ENCODE results near the gene GRM1.

The GRM1 gene

GRCh38 chr6:146100776-146101175, 71.9 kb downstream of the GRM1 start:
- Histone ChIP-seq H3K36me3 (ENCODE audit: insufficient read depth, low read length) (no peaks in the 10 kb centered on the region), H3K9me3 (ENCODE audit: insufficient read depth, low read length, severe bottlenecking) (no peaks in the 10 kb centered on the region), H3K27ac (ENCODE audit: low read length) (no peak overlapping the region), H3K4me3 (ENCODE audit: low read depth in 1 of 2, low read length in 2 of 2) (no peak overlapping the region), H3K9ac (ENCODE audit: low read depth, low read length) (no peak overlapping the region), H2AFZ (ENCODE audit: low read depth, low read length) (no peak overlapping the region), H3K27me3 (ENCODE audit: insufficient read depth, low read length, poor library complexity) (no peaks in the 10 kb centered on the region), H4K20me1 (ENCODE audit: insufficient read depth, low read length) (no peaks in the 10 kb centered on the region), H3K4me2 (ENCODE audit: insufficient read depth, low read length) (no peak overlapping the region), H3K79me2 (ENCODE audit: insufficient read depth, low read length) (no peaks in the 10 kb centered on the region), H3K4me1 (ENCODE audit: insufficient read depth, low read length) (no peaks in the 10 kb centered on the region)
- TF ChIP-seq CTCF (IDR thresholded peaks at IDR 0.05; ENCODE audit: borderline replicate concordance, extremely low read depth, low read length, poor library complexity, severe bottlenecking) (no peak), EZH2 (IDR thresholded peaks at IDR 0.05; ENCODE audit: borderline replicate concordance, low read depth, low read length, severe bottlenecking) (no peak)
- DNase-seq (no peak), ATAC-seq (ENCODE audit: insufficient read depth, low read depth) (no peak)

GRCh38 chr6:146103416-146104072, 74.7 kb downstream of the GRM1 start:
- TF ChIP-seq EZH2 (IDR thresholded peaks at IDR 0.05; ENCODE audit: borderline replicate concordance, low read depth, low read length, severe bottlenecking) (no peak), CTCF (IDR thresholded peaks at IDR 0.05; ENCODE audit: borderline replicate concordance, extremely low read depth, low read length, poor library complexity, severe bottlenecking) (no peak)
- no peak overlapping the region for H2AFZ ChIP-seq (ENCODE audit: low read depth, low read length)
- H3K27ac ChIP-seq (ENCODE audit: low read length), result no peak overlapping the region

GRCh38 chr6:146106532-146106931, 77.7 kb downstream of the GRM1 start:
- no peaks in the 10 kb centered on the region for H4K20me1 ChIP-seq (ENCODE audit: insufficient read depth, low read length)
- H3K9ac ChIP-seq (ENCODE audit: low read depth, low read length), result no peak overlapping the region
- no peak overlapping the region for H3K4me2 ChIP-seq (ENCODE audit: insufficient read depth, low read length)
- DNase-seq (no peak), ATAC-seq (ENCODE audit: insufficient read depth, low read depth) (no peak)
- H3K36me3 ChIP-seq (ENCODE audit: insufficient read depth, low read length), result no peaks in the 10 kb centered on the region
- H3K4me3 ChIP-seq (ENCODE audit: low read depth in 1 of 2, low read length in 2 of 2), result no peak overlapping the region
- H3K27me3 ChIP-seq (ENCODE audit: insufficient read depth, low read length, poor library complexity), result no peaks in the 10 kb centered on the region
- no peaks in the 10 kb centered on the region for H3K4me1 ChIP-seq (ENCODE audit: insufficient read depth, low read length)
- no peak overlapping the region for H2AFZ ChIP-seq (ENCODE audit: low read depth, low read length)
- no peaks in the 10 kb centered on the region for H3K79me2 ChIP-seq (ENCODE audit: insufficient read depth, low read length)
- H3K27ac ChIP-seq (ENCODE audit: low read length), result no peak overlapping the region
- no peaks in the 10 kb centered on the region for H3K9me3 ChIP-seq (ENCODE audit: insufficient read depth, low read length, severe bottlenecking)
- TF ChIP-seq EZH2 (IDR thresholded peaks at IDR 0.05; ENCODE audit: borderline replicate concordance, low read depth, low read length, severe bottlenecking) (no peak), CTCF (IDR thresholded peaks at IDR 0.05; ENCODE audit: borderline replicate concordance, extremely low read depth, low read length, poor library complexity, severe bottlenecking) (no peak)

More at GRCh38 chr6:146103416-146104072, 74.7 kb downstream of the GRM1 start:
- H3K79me2 ChIP-seq (ENCODE audit: insufficient read depth, low read length), result no peaks in the 10 kb centered on the region
- ATAC-seq (ENCODE audit: insufficient read depth, low read depth), result no peak
- H3K27me3 ChIP-seq (ENCODE audit: insufficient read depth, low read length, poor library complexity), result no peaks in the 10 kb centered on the region
- H3K36me3 ChIP-seq (ENCODE audit: insufficient read depth, low read length), result no peaks in the 10 kb centered on the region
- H3K4me3 ChIP-seq (ENCODE audit: low read depth in 1 of 2, low read length in 2 of 2), result no peak overlapping the region
- H3K4me1 ChIP-seq (ENCODE audit: insufficient read depth, low read length), result no peaks in the 10 kb centered on the region
- no peaks in the 10 kb centered on the region for H3K9me3 ChIP-seq (ENCODE audit: insufficient read depth, low read length, severe bottlenecking)
- H3K9ac ChIP-seq (ENCODE audit: low read depth, low read length), result no peak overlapping the region
- no peak for DNase-seq
- H4K20me1 ChIP-seq (ENCODE audit: insufficient read depth, low read length), result no peaks in the 10 kb centered on the region
- no peak overlapping the region for H3K4me2 ChIP-seq (ENCODE audit: insufficient read depth, low read length)

Measured in DND-41 (cell line).